Activated T-helper 9 cell treated with anti-CD3 and anti-CD28 coated beads, Interleukin-2, amount 50 U/mL, for 16 hours (primary cell): ENCODE measurements around the gene VAV2.

Experiments
- DNase-seq: peaks from one replicate; pipeline ENCODE4 v3.0.0-alpha.2; 2020; ENCODE audit warnings: low read depth

The VAV2 gene

DNA sequence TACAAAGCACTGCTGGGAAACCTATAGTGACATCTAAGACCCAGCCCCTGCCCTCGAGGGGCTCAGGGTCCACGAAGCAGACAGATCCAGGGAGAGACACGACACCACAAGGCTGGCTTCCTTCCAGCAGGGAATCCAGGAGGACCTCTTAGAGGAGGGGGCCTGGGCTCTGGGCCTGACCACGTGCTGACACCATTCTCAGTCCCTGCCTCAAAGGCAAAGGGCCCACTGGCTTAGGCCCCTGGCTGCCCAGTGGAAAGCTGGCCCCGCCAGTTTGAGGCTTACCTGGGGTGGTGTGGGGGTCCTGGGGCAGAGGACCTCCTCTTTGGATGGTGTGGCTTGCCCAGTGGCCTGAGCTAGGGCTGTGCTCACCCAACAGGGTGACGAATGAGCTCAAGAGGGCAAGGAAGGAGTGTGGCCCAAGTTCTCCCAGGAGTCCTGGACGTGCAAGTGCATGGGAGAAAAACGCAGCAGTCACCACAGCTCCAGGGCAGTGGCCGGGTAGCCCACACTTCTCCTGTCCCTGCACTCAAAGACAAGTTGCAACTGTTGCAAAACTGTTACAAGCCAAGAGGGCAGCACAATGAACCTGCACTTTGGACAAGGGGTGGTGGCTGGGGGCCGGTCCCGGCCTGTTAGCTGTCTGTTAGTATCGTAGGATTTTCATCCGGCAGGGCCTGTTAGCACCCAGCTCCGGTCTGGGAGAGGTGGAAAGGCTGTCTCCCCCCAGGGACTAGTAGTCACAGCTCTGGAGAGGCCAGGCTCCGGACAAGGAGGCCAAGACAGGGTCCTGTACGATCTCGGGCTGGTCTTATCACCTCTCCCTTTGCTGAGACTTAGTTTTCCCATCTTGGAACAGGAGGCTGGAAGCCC is 252.5 kb downstream of the VAV2 start:
- DNase-seq: no peak

DNA sequence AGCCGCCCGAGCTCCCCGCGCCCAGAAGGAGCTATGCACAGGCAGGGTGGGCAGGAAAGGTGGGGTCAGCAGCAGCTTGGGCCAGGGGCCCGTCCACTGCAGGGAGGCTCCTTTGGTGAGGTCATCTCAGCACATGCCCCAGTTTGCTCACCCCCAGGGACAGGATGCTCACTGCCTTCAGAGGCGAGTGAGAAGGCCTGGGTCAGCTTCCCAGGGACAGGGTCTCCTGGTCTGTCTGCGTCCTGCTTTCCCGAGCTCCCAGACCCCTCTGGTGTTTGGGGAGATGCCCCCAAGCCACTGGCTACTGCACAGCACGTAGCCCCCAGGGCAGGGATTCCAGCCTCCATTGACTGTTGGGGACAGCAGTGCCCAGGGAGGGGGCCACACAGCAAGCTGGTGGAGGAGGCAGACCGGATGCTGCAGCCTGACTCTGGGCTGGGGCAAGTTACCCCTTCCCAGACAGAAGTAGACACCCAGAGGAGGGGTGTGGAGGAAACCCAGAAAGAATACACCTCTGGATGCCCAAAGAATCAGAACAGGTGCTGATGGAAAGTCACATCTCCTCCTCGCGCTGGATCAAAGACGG is 253.4 kb downstream of the VAV2 start:
- DNase-seq: no peak

DNA sequence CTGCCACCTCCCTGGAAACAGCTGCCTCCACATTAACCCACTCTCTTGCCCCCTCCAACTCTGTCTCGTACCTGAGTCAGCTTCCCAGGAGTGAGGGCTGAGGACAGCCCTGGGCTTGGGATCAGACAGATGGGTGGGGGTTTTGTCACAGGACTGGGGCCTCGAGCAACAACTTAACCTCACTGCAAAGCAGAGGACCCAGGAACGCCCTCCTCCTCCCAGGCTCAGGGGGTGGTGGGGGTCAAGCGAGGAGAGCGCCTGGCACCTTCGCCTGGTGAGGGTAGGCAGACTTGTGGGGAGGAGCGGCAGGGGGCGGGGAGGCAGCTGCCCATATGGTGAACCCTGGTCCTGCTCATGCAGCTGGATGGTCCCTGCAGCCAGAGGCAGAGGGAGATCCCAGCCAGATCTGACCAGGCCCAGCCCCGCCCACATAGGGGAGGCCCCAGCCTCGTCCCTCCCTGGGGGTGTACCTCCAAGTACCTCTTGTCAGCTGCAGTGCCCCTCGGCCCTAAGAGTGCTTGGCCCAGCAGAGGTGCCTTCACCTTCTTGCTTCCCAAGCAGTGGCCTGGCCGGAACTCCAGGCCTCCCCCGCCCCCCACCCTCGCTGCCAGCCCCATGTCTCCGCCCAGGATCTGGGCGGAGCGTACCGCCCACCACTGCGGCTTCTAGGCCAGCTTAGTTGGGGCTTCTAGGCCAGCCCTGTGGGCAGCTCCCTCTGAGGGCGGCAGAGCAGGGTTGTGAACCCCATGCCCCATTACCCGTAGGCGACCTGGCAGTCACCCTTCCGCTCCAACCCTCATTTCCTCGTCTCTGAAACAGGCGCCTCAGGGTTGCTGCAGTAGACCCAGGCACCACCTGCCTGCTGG is 254.1 kb downstream of the VAV2 start, which contains the start of gene SARDH:
SARDH (minus strand) TSS at position 579 of the 866 bp plus-strand sequence. CDS start 4,179 bp downstream, outside the sequence.
- no peak for DNase-seq

DNA sequence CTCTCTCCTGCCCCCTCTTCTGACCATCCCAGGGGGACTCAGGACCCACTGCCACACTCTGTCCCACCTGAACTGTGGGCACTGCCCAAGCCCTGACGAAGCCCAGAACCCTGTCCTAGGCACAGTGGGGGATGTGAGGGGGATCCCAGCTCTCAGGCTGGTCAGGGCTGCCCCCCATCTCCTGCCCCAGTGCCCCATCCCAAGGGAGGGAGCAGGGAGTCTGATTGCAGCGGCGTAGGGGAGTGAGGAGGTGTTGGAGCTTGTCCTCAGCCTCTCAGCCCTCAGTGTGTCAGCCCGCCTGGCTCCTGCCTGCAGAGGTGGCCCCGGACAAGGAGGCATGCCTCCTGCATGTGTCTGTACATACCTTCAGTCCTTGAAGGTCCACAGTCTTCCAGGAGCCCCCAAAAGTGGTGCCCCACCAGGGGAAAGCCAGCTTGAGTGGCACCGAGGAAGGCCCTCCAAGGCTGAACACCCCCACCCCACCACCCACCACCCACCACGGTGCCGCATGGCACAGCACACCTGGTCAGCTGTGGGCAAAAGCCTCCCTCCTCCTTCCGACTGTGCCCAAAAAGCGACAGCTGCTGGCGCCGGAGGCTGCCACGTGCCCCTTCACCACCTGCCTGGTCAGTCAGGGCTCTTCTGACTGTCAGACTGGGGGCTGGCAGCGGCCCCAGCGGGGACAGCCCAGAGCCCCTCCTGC is 254.9 kb downstream of the VAV2 start:
- no peak for DNase-seq

DNA sequence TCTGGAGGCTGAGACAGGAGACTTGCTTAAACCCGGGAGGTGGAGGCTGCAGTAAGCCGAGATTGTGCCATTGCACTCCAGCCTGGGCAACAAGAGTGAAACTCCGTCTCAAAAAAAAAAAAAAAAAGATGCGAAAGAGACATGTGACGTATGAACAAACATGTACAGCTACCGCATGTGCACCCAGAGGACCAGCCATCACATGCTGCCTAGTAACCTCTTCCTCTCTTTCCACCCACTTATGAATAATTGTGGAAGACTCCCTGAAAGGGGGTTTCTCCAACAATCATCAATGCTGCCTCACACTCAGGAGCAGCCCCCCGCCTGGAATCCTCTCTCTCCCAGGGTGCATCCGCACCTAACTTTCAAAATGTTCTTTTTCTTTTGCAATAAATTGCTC is 256.2 kb downstream of the VAV2 start:
- no peak for DNase-seq

DNA sequence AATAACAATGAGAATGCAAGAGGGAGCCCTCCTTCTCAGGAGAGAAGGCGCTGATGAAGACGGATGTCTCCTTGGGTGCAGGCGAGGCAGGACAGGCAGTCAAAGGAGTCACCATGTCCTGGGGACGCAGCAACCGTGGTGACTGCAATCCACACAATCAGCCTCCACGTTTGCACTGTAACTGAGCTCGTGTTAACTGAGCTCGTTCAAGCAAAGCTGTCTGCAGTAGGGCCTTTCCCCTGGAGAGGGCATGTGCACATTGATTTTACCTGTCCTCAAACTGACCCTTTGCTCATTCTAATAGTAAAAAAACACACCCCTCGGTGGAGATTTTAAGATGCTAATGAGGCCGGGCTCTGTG is 256.7 kb downstream of the VAV2 start:
- no peak for DNase-seq

DNA sequence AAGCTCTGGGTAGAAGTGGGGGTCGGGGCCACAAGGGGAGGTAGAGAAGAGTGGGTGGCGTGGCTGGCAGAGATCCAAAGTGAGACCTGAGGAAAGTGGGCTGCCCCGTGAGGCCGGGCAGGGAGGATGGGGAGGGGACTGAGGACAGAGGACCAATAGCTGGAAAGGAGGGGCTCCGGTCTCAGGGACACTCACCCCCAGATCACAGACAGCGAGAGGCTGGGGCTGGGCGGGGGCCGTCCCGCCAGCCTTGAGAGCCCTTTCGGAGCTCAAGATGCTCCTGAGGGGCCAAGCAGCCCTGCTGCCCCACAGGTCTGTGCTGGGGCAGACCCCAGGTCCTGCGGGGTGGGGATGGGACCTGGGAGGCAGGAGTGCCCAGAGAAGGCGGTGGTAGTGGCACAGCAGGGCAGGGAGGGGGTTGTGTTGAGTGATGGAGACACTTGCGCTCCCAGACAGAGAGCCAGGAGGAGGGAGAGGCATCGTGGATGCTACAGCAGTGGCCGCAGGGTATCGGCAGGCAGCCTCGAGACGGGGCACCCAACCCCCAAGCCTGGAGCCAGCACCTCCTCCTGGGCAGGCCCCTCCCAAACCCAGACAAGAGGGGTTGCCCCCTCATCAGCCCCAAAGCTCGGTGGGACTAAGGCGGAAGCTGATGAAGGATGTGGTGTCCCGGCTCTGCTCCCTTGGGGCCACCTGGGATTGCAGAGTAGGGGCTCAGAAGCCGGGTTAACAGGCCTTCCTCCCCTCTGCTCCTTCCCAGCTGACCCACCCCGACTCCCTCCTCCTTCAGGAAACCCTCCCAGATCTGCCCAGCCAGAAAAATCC is 257.3 kb downstream of the VAV2 start:
- no peak for DNase-seq

DNA sequence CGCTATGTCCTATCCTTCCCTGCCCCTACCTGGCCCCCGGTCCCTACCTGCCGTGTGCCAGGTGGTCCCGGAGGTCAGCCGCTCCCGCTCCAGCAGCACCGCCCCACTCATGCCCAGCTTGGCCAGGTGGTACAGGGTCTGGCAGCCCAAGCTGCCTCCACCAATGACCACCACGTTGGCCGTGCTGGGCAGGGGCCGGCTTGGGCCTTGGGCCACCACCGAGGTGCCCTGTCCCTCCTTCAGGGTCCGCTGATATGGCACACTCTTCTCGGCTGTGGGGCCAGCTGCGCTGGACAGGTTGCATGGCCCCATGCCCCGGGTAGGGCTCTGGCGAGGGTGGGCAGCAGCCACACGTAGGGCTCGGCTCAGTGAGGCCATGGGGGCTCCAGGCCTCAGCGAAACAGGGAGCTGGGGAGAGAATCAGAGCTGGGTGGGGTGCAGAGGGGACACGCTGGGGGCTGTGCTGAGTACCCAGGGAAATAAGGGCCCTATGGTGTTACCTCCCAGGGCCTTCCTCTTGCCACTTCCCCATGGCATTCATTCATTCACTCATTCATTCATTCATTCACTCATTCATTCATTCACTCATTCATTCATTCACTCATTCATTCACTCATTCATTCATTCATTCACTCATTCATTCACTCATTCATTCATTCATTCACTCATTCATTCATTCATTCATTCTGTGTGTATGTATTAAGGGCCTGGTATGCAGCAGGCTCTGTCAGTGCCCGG is 258.2 kb downstream of the VAV2 start:
- DNase-seq: no peak

DNA sequence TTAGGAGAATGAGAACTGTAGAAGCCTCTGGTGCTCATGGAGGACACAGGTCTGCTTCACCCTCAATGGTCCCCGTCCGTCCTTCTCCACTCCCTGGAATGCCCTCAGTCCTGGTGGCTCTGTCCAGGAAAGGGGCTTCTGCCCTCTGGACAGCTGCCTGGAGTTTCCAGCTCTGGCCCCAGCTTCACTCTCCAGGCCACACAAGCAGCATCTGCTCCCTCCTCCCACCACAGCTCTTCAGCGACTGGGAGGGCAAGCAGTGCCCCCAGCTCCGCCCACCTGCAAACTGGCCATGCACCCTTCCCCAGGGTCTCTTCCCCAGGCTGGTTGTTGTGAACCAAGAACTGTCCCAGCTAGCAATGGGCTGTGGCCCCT is 258.7 kb downstream of the VAV2 start:
- DNase-seq: no peak

DNA sequence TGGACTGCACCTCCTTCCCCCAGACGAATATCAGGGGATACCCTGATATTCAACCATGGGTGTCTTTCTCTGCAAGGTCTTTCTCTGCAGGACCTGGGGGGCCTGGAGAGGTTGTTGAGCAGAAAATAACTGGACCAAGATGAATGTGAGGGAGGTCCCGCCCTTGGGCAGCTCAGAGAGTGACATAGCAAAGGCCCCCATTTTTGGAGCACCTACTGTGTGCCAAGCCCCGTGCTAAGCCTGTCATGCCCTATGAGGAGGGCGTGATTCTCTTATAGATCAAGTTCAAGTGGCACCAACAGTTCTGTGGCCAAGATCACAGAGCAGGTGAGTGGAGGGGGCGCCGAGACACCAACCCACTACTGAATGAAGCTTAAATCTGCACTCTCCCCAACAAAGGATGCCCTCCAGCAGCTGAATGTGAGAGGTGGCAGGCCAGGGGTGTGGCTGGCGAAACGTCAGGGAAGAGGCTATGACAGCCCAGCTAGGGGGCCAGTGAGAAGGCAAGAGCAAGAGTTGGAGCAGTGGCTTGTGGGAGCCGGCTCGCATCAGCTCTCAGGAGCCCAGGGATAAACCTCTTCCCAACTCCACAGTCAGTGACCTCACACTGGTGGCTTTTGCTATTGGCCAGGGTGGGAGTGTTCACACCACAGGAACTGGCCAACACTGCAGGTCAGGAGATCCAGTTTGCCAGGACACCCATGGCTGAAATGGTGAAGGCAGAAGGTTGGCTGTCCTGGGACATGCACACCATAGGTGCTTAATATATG is 259.3 kb downstream of the VAV2 start:
- no peak for DNase-seq

DNA sequence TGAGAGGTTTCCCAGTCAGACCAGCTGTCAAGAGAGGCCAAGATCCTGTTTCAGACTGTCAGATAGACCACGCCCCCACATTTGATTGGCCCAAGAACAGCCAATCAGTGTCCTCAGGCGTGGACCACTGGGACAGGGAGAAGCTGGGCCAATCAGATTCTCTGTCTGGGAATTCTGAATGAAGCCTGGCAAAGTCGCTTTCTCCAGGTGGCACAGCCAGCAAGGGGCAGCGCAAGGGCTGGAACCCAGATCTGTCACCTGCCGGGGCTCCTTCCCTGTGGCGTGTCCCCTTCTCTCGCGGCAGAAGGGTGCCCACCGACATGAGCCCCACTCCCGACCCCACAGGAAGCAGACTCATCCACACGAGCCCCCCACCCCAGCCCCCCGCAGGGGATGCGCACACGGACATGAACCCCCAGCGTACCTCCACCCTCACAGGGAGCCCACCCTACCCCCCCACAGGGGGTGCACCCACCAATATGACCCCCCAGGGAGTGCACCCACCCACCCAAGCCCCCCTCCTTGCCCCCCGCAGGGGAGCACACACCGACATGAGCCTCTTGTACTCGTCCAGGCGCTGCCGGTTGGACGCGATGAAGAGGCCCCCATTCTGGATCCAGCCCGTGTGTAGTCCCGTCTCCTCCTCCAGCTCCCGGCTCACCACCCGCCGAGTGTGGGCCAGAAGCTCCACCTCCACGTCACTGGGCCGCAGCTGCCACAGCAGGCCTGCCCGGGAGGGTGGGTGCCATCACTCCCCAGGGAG is 260.1 kb downstream of the VAV2 start:
- DNase-seq: no peak

DNA sequence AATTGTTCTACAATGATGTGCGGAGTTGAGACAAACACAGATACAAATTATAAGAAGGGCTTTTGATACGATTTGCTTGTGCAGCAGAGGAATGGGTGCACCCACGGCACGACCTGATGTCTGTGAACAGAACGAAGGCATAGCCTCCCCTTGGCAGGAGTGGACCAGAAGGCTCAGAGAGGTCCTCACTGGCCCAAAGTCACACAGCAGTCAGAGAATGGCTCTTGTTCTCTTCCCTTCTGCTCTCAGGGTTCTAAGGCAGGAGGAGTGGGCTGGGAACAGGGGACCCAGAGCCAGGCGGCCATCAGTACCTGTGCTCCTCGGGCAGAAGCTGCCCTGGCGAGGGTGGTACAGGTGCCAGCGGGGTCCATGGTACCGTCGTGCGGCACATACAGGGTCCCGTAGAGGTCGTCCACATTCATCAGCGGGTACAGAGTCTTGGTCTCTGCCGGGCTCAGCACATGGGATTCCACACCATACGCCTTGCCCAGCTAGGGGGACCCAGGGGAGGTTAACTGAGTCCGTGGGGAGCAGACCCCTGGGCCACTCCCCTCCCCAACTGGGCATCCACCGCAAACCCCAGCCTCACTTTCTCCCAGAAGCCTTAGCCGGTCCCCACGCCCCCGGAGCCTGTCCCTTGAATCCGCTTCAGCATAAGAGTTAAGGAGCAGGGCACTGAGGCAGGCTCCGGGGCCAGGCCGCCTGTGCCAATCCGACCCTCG is 261.0 kb downstream of the VAV2 start:
- no peak for DNase-seq

DNA sequence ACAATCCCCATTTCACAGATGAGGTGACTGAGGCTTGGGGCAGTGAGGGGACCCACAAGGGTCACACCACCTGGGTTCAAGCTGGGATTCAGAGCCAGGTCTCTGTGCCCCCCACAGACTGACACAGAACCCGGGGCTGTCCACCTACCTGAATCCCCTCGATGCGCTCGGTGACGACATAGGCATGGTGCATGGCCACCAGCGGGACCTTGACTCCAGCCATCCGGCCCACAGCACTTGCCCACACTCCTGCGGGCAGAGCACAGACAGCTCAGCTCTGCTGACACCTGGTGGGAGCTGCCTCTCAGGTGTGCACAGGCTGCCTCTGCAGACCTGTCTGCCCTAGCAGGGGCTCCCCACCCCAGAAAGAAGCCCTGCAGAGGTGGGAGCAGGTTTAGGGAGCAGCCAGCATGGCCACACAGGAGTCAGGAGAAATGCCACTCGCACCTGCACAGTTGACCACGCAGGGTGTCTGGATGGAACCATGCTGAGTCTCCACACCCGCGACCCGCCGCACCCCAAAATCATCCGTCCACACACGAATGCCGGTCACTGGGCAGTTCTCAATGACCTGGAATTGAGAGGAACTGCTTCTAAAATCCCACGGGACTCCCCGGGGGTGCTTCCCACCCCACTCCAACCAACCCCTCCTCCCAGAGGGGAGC is 262.4 kb downstream of the VAV2 start:
- no peak for DNase-seq

DNA sequence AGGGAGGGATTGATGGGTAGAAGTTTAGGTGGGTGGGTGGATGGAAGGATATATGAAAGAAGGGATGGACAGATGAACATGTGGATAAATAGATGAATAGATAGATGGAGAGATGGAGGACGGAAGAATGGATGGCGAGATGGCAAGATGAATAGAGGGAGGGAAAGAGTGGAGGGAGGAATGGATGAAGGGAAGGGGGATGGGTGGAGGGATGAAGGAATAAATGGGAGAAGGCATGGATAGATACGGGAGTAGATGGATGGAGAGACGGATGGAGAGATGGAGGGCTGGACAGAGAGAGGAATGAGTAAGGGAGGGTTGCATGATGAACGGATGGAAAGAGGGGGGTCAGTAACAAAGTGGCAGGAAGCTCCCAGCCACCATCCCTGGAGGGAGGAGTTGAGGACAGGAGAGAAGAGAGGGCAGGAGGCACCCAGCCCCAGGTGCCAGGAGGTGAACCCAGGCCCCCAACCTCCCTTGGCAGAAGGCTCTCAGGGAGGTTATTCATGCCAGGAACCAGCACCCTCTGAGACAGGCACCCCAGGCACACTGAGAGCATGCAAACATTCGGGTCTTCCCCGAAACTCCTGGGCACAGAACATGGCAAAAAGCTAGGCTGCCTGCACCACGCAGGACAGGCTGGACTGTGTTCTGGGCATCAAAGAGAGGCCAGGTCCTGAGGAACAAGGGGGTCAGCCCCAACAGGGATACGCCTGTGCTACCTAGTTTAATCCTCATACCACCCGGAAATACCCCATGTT is 263.1 kb downstream of the VAV2 start:
- DNase-seq: no peak

DNA sequence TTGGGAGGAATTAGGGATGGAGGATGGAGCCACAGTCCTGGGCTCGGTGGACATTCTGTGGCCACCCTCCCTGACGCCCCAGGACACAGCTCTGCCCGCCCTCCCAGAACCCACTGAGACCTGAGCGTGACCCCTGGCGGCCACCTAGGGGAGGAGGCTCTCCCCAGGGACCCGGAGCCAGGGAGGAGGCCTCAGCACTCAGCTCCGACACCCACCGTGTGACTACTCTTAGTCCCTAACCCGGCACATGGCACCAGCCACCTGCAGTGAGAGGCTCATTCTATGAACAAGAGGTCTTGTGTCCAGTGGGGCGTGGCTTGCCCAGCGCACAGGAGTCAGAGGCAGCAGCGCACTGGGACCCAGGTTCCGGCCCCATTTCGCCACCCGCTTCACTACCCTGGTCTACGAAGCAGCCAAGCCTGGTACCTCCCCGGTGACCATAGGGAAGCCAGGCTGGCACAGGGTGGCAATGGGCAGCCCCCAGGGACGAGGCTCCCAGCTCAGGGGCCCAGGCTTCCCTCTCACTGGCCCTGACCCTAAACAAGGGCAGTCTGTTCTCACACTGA is 264.2 kb downstream of the VAV2 start:
- DNase-seq: no peak

DNA sequence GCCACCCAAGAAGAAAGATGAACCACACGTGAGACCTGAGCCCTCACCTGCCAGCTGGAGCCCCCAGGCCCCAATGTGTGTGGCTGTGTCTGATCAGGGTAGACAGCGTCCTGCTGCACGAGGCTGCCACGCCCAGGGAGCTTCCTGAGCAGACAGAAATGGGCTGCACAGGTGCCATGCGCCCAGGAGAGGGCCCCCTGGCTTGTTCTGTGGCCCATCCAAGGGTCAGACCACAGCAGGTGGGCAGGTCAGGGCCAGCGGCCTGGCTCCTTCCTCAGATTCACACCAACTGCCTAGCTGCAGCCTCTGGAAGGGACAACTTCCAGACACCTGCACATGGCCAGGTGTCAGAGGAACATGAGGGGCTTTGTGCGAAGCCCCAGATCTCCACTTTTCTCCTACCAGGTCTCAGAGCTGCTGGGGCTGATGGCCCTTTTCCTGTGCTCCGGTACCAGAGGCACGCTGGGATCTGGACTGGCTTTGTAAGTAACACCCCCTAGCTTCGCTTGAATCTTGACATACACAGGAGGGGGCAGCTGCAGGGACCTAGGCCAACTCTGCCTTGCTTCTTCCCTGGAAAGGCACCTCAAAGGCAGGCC is 264.7 kb downstream of the VAV2 start:
- DNase-seq: no peak
